GM12864 (cell line): ENCODE data around the gene DNER.
"Not testable (repeated sequence)": the region's sequence is repeated elsewhere in the genome, so short reads cannot be mapped to it uniquely, and the experiment has no call there.

Experiments
- DNase-seq: peaks from one replicate; pipeline ENCODE4 v3.0.0-alpha.2; 2011; ENCODE audit warnings: low read depth
- H3K4me3 ChIP-seq: 2 replicates; pipeline ENCODE4 v1.5.1; 2011; ENCODE audit warnings: mild to moderate bottlenecking, low read depth, low read length, control low read depth
- TF ChIP-seq, protein P1 (sequence below): IDR thresholded peaks from 2 replicates; pipeline ENCODE4 v1.5.1; 2011; ENCODE audit warnings: low read depth, mild to moderate bottlenecking, moderate library complexity, low read length, control low read depth, inconsistent platforms; ENCODE audit errors: missing control alignments

The DNER gene

DNA sequence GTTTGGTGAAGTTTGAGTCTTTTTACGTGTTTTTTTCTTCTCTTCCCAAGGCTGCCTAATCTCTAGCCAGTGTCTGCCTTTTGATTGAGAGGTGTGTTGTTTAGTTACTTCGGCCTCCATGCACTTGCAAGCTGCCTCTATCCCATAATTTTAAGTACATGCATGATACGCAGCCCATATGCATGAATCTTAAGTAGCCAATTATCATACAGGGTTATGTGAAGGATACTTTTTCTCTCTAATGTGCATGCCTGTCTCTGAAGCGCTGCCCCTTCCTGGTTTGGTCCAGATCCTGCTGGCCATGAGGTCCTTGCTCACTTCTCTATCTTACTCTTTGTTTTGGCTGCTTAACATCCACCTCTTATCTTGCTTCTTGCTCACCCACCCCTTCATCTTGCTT is 369.4 kb downstream of the DNER start:
- TF ChIP-seq, protein P1, sequence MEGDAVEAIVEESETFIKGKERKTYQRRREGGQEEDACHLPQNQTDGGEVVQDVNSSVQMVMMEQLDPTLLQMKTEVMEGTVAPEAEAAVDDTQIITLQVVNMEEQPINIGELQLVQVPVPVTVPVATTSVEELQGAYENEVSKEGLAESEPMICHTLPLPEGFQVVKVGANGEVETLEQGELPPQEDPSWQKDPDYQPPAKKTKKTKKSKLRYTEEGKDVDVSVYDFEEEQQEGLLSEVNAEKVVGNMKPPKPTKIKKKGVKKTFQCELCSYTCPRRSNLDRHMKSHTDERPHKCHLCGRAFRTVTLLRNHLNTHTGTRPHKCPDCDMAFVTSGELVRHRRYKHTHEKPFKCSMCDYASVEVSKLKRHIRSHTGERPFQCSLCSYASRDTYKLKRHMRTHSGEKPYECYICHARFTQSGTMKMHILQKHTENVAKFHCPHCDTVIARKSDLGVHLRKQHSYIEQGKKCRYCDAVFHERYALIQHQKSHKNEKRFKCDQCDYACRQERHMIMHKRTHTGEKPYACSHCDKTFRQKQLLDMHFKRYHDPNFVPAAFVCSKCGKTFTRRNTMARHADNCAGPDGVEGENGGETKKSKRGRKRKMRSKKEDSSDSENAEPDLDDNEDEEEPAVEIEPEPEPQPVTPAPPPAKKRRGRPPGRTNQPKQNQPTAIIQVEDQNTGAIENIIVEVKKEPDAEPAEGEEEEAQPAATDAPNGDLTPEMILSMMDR, result no peak
- no peak for DNase-seq
- H3K4me3 ChIP-seq, result no peak overlapping the region

DNA sequence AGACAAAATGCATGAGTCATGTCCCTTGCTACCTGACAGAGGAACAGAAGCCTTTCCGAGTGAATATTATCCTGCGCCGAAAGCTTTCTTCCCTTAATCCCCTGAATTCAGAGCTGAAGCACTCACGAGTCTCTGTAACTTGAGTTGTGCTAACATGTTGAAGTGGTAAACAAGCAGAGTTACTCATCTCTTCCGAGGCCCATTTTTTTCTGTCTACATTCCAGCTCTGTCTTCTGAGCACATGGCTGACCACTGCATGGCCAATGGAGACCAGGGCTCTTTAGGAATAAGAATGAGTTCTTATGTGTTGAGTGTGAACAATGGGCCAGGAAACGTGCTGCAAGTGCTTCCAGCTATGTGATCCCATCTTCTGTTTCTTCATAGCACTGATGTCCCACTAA is 370.2 kb downstream of the DNER start:
- no peak for DNase-seq

DNA sequence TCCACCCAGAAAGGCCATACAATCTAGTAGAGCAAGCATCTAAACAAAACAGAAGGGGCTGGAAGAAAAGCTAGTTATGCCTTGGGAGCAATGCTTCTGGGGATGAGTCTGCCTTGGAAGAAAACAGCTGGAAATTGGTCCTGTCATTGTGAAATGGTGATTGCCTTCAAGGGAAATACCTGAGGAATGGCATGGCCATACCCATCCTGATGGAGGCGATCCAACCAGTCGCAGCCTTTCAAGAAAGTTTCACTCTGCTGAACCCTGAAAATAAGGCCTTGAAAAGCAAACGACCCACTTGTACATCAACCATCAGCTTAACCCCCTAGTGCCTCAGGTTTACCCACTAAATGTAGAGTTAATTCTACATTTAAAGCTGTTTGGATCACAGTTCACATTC is 370.7 kb downstream of the DNER start:
- H3K4me3 ChIP-seq, result no peak overlapping the region
- TF ChIP-seq, protein P1, result no peak
- no peak for DNase-seq

More for the DNA sequence above, 370.2 kb downstream of the DNER start:
- no peak overlapping the region for H3K4me3 ChIP-seq
- TF ChIP-seq, protein P1, result no peak

DNA sequence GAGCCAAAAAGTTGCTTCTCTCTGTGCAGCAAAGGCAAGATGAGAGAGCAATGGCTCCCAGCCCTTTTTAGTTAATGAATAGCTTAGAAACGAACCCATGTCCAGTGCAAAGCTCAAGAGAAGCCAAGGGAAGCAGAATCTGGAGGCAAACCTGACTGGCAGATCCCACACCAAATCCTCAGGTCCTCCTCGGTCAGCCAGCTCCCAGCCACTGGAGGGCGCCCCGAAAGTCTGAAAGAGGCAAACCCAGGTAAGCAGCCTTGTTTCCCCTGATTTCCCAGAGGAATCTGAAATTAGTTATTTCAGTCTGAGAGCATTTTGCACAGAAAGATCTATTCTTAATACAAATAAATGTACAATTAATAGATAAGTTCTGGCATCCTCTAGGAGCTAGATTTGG is 372.0 kb downstream of the DNER start:
- TF ChIP-seq, protein P1, result peak; percentile 59
- DNase-seq, result no peak
- H3K4me3 ChIP-seq, result no peak overlapping the region

DNA sequence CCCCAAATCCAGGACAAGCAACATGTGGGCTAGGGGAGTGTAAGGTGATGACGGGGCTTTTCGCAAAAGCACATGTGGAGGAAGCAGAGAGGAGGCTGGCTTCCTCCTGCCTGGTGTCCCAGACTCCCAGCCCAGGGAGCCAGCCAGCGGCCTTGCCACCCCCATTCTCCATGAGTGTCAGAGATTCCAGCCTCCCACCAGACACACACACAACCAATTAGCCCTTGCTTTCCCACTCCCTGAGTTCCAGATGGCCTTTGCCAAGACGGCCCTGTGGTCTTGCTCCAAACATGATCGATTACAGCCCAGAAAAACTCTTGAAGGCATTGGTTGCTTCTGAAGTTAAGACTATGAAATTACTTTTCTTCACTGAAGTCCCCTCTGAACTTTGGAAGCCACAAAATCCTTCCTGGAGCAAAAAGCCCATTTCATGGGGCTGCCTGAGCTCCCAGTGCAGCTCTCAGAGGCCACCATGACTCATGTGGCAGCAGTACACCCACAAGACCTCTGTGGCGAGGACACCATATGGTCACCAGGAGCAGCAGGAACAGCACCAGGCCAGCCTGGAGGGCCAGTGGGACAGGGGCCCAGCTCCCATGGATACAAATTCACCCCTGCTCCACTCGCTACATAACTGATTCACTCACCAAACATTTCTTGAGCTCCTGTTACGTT is 374.1 kb downstream of the DNER start:
- DNase-seq, result no peak
- H3K4me3 ChIP-seq, result no peak overlapping the region

DNA sequence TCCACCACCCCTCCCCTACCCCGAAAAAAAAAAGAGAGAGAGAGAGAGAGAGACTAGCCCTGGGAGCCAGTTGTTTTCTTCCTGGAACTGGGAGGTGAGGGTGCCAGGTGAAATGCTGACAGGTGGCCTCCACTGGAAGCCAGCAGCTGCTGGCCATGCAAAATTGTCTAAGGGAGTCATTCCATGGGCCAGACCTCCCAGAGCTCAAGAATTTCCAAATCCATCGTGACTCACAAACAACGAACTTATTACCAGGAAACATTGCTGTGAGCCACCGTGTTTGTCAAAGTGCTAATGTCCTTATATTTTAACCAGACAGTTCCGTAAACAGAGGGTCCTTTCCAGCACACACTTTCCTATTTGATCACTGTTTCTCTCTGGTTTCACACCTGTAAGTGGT is 374.7 kb downstream of the DNER start:
- TF ChIP-seq, protein P1, result no peak
- DNase-seq, result no peak
- H3K4me3 ChIP-seq, result no peak overlapping the region

More for the DNA sequence above, 374.1 kb downstream of the DNER start:
- TF ChIP-seq, protein P1, result no peak

DNA sequence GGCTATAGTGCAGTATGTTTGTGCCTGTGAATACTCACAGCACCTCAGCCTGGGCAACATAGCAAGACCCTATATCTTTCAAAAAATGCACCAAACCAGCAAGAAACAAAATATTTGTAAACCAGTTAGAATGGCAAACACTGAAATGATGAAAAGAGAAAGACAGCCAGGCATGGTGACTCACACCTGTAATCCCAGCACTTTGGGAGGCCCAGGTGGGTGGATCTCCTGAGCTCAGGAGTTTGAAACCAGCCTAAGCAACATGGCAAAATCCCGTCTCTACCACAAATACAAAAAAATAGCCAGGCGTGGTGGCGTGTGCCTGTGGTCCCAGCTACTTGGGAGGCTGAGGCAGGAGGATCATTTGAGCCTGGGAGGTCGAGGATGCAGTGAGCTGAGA is 375.2 kb downstream of the DNER start:
- not testable (repeated sequence) for DNase-seq

More for the DNA sequence above, 375.2 kb downstream of the DNER start:
- H3K4me3 ChIP-seq, result not testable (repeated sequence)
